Right lobe of liver (tissue), 6 donors: ENCODE measurements around the gene PARPBP. TPM values are rescaled to one million over a fixed set of nuclear protein-coding genes. Genes with fewer than 3 reads are reported as not detected.
"Not testable (repeated sequence)": the region's sequence is repeated elsewhere in the genome, so short reads cannot be mapped to it uniquely, and the experiment has no call there.

Experiments
- ATAC-seq, 4 donors: fragments of 200-7000 bp; cut with Tn5 transposase; one replicate each; pipeline ENCODE4 v1.9.1; 2020; ENCODE audit warnings: mild to moderate bottlenecking in 4 of 4, moderate library complexity in 4 of 4
- DNase-seq, 3 donors: peaks; one replicate each; pipeline ENCODE4 v3.0.0-alpha.2; 2020
- H3K27ac ChIP-seq, 3 donors: fragments of 200-600 bp; one replicate each; pipeline ENCODE4 v1.8.0; 2022
- H3K27me3 ChIP-seq, 2 donors: fragments of 200-600 bp; one replicate each; pipeline ENCODE4 v1.8.0; 2022
- H3K36me3 ChIP-seq, 4 donors: fragments of 200-600 bp; sonication (generic) in 1 of 4; one replicate each; pipeline versions ENCODE4 v1.5.1 to v1.8.0; 2017 to 2022; ENCODE audit warnings: control low read depth in 1 of 4
- H3K4me1 ChIP-seq, 4 donors: fragments of 200-600 bp; sonication (generic) in 1 of 4; one replicate each; pipeline versions ENCODE4 v1.5.1 to v1.8.0; 2017 to 2022; ENCODE audit warnings: control low read depth in 1 of 4
- H3K4me3 ChIP-seq, 3 donors: fragments of 200-600 bp; one replicate each; pipeline ENCODE4 v1.8.0; 2022
- H3K9me3 ChIP-seq, 4 donors: fragments of 200-600 bp; sonication (generic) in 1 of 4; one replicate each; pipeline versions ENCODE4 v1.5.1 to v1.8.0; 2017 to 2022; ENCODE audit warnings: control low read depth in 1 of 4
- CTCF ChIP-seq, 4 donors: fragments of 200-600 bp in 3 of 4; fragments of 450-650 bp in 1 of 4; IDR thresholded peaks; one replicate each; pipeline versions ENCODE4 v1.5.1 to v1.8.0; 2016 to 2022; ENCODE audit warnings: antibody characterized with exemption in 4 of 4, mild to moderate bottlenecking in 2 of 4
- POLR2A ChIP-seq: fragments of 450-650 bp; IDR thresholded peaks from one replicate; pipeline ENCODE4 v1.6.1; 2017; ENCODE audit warnings: antibody characterized with exemption, mild to moderate bottlenecking
- WGBS: methylation state at CpG from one replicate; pipeline ENCODE4 v1.1.6; 2018; ENCODE audit warnings: low coverage, low lambda C conversion rate; ENCODE audit not compliant: insufficient coverage; ENCODE audit errors: missing lambda C conversion rate; 5-methylcytosine and 5-hydroxymethylcytosine counted together
- intact Hi-C, 2 donors: fragments of 100-400 bp; cut with DNase I; formaldehyde crosslinking; loops; one replicate each; pipeline versions ENCODE4 v1.11.2 to v1.14.1; 2022
- long read RNA-seq: library from polyadenylated mRNA; unstranded; transcript quantifications from one replicate; pipeline ENCODE4 v2.0.0, GENCODE V29; 2019
- total RNA-seq, 6 experiments: library from RNA; depleted of rRNA in 2 of 6; stranded (reverse); fragments of >200 nt in 2 of 6; fragmentation: NEBNext Ultra II Directional in 3 of 6; extraction: Animal tissue kit (Norgen Biotek cat#: 25700) in 3 of 6; gene quantifications; one replicate each; pipeline versions ENCODE4 v1.1.0 to v1.2.4, GENCODE V29; 2016 to 2023
- donor health status: DM: no; HTN: yes; CAD: no.
- donor health status: DM: no; HTN: no; CAD: no.
- donor health status: DM: no; HTN: no; CAD: no.
- donor health status: DM: no; HTN: yes; CAD: no.
- donor health status: DM: no; HTN: yes; CAD: no.

Gene PARPBP
- total RNA-seq = 1 to 10 TPM in 3 of 6 experiments, under 1 TPM in 3; 0.33 to 2.8 (median 0.91) TPM
- long read RNA-seq = 0 reads

DNA sequence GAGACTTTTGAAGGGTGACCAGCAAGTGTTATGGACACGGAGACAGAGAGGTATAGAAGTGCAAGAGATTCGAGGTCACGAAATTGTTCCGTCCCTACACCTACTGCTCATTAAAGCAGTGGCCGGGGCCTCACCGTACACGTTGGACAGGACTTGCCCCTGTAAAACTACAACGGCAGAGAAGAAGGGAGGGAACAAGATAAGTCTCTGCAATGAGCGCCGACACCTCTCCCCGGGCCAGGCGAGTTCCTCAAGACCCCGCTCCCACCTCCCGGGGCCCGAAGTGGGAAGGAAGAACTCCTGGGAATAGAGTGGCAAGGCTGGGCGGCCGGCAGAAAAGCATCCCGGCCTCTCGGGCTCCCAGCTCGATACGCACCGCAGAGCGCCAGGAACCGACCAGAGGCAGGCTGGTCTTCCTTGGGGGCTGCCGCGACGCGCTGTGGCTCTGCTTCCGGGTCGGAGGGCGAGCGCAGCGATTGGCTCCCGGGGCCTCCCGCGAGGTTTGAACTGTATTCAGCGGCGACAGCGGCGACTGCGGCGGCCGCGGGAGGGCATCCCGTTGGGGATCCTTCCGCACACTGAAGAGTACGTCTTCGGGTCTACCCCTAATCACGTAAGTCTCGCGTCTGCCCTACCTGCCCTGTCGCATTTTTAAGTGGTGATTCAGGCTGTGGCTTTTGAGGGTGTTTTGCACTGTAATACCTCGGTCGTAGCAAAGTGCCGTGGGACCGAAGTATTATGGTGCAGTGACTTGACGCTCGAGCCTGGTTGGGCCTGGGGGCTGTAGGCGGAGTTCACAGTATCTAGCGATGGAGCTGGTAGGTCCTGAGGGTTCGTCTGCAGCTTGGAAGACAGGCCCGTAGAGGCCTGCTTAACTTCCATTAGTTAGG, at the start of gene PARPBP, which contains the start of gene NUP37:
PARPBP (plus strand) TSS at position 510 of the 890 bp plus-strand sequence. CDS start 3,706 bp downstream, outside the sequence.
NUP37 (minus strand) TSS at position 441 of the 890 bp plus-strand sequence. CDS start 1,596 bp downstream, outside the sequence.
- WGBS = under 1% methylated on average over 22 of the region's 62 CpGs
- TF ChIP-seq CTCF (IDR thresholded peaks at IDR 0.05) (peak in 1 of 4 donors; percentile 11), POLR2A (peak; percentile 43)
- intact Hi-C loops = no loop called here
- Histone ChIP-seq H3K27me3 (no peaks in the 10 kb centered on the region), H3K9me3 (no peaks in the 10 kb centered on the region), H3K36me3 (no peaks in the 10 kb centered on the region), H3K4me3 (peak within 1 kb of the TSS; percentile 66 to 98 (median 73)), H3K27ac (peak within 1 kb of the TSS in 2 of 3 donors; percentile 55 to 70), H3K4me1 (peaks cover 0 to 5% (median 3%) of the 10 kb centered on the region in 4 donors)
- DNase-seq (peak; percentile 91 to 93 (median 91)), ATAC-seq (peak; percentile 100)

DNA sequence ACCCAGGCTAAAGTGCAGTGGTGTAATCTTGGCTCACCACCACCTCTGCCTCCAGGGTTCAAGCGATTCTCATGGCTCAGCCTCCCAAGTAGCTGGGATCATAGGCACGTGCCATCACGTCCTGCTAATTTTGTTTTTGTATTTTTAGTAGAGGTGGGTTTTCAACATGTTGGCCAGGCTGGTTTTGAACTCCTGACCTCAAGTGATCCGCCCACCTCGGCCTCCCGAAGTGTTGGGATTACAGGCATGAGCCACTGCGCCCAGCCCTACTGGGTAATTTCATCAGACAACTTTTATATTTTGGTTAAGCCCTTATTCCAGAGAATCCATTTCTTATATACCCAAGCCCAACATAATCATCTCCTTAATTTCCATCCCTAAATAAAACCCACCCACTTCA, 47.9 kb upstream of the PARPBP start:
- H3K4me1 ChIP-seq = peaks cover 0 to 12% (median 0%) of the 10 kb centered on the region in 4 donors
- H3K27ac ChIP-seq, H3K9me3 ChIP-seq, H3K36me3 ChIP-seq, DNase-seq, ATAC-seq, H3K4me3 ChIP-seq, intact Hi-C loops, H3K27me3 ChIP-seq: not testable (repeated sequence)
- WGBS = 97% methylated on average over 7 of the region's 7 CpGs

GRCh38 chr12:102080842-102081241, 39.1 kb upstream of the PARPBP start:
- H3K27me3 ChIP-seq = no peaks in the 10 kb centered on the region
- no peak for ATAC-seq
- no peaks in the 10 kb centered on the region for H3K4me1 ChIP-seq
- intact Hi-C loops = no loop called here
- H3K36me3 ChIP-seq = peaks cover 0 to 14% (median under 1%) of the 10 kb centered on the region in 4 donors
- H3K4me3 ChIP-seq = no peak overlapping the region
- DNase-seq = no peak
- 100% methylated on average over 4 of the region's 4 CpGs for WGBS
- no peaks in the 10 kb centered on the region for H3K9me3 ChIP-seq
- H3K27ac ChIP-seq = no peak overlapping the region
- TF ChIP-seq CTCF (IDR thresholded peaks at IDR 0.05) = no peak
- TF ChIP-seq POLR2A = no peak

DNA sequence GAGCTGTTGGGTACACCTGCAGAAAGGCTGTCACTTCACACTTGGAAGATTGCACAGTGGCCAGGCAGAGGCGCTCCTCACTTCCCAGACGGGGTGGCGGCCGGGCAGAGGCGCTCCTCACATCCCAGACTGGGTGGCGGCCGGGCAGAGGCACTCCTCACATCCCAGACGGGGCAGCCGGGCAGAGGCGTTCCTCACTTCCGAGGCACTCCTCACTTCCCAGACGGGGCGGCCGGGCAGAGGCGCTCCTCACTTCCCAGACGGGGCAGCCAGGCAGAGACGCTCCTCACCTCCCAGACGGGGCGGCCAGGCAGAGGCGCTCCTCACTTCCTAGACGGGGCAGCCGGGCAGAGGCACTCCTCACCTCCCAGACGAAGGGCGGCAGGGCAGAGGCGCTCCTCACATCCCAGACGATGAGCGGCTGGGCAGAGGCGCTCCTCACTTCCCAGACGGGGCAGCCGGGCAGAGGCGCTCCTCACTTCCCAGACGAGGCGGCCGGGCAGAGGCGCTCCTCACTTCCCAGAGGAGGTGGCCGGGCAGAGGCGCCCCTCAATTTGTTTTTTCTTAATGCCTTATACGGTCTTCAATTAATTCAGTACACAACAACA, 30.7 kb upstream of the PARPBP start:
- H3K4me3 ChIP-seq, H3K36me3 ChIP-seq, H3K4me1 ChIP-seq, ATAC-seq, intact Hi-C loops, H3K27ac ChIP-seq, H3K9me3 ChIP-seq, H3K27me3 ChIP-seq: not testable (repeated sequence)
- WGBS = 94% methylated on average over 18 of the region's 38 CpGs
- DNase-seq = peak in 1 of 3 donors; percentile 35

GRCh38 chr12:102093319-102093718, 26.7 kb upstream of the PARPBP start:
- TF ChIP-seq CTCF (IDR thresholded peaks at IDR 0.05) (no peak), POLR2A (no peak)
- no peak for ATAC-seq
- no peaks in the 10 kb centered on the region for H3K4me1 ChIP-seq
- intact Hi-C loops = no loop called here
- no peak for DNase-seq
- H3K9me3 ChIP-seq = no peaks in the 10 kb centered on the region
- H3K27me3 ChIP-seq = no peaks in the 10 kb centered on the region
- H3K4me3 ChIP-seq = no peak overlapping the region
- H3K36me3 ChIP-seq = peaks cover 0 to under 1% (median 0%) of the 10 kb centered on the region in 4 donors
- no peak overlapping the region for H3K27ac ChIP-seq
